Pancreas (tissue), 10 donors: ENCODE results near the gene USP26. TPM values are rescaled to one million over a fixed set of nuclear protein-coding genes. Genes with fewer than 3 reads are reported as not detected.

ENCODE experiments used
- ATAC-seq, 4 donors: fragments of 200-7000 bp; cut with Tn5 transposase; one replicate each; pipeline versions ENCODE4 v1.8.0 to v1.9.1; 2020; ENCODE audit warnings: mild to moderate bottlenecking in 4 of 4, moderate library complexity in 4 of 4
- DNase-seq, 6 donors: peaks; one replicate each; pipeline ENCODE4 v3.0.0-alpha.2; 2020
- FAIRE-seq: peaks from 2 replicates; lab custom pipeline; 2012; peaks lifted over from hg19 to GRCh38; lab: Jason Lieb, UNC
- H3K27ac ChIP-seq, 4 donors: fragments of 200-600 bp; sonication (generic); 1 replicate in 3 of 4; 2 replicates in 1 of 4; pipeline versions ENCODE4 v1.5.0 to v1.8.0; 2020
- H3K27me3 ChIP-seq, 4 donors: fragments of 200-600 bp; one replicate each; pipeline ENCODE4 v1.8.0; 2021
- H3K36me3 ChIP-seq, 3 donors: fragments of 200-600 bp; sonication (generic) in 1 of 3; one replicate each; pipeline versions ENCODE4 v1.5.0 to v1.8.0; 2020 to 2021
- H3K4me1 ChIP-seq, 3 donors: fragments of 200-600 bp; one replicate each; pipeline ENCODE4 v1.8.0; 2021
- H3K4me3 ChIP-seq, 4 donors: fragments of 200-600 bp; sonication (generic) in 2 of 4; one replicate each; pipeline versions ENCODE4 v1.5.0 to v1.8.0; 2020 to 2021
- H3K9me3 ChIP-seq, 4 donors: fragments of 200-600 bp; one replicate each; pipeline ENCODE4 v1.8.0; 2021
- WGBS, 2 donors: extraction: QIAGEN DNeasy Blood & Tissue Kit; methylation state at CpG; one replicate each; pipeline ENCODE4 v1.1.7; 2013; 5-methylcytosine and 5-hydroxymethylcytosine counted together
- intact Hi-C, 3 donors: fragments of 100-400 bp; cut with DNase I; formaldehyde crosslinking; loops; one replicate each; pipeline versions ENCODE4 v1.11.1 to v1.14.2; 2022
- polyA plus RNA-seq, 2 donors: library from polyadenylated mRNA; stranded (reverse); fragments of 200-250 nt; gene quantifications; one replicate each; pipeline ENCODE4 v1.2.3, GENCODE V29; 2013
- total RNA-seq, 6 donors: library from RNA; stranded (reverse); fragmentation: NEBNext Ultra II Directional in 4 of 6; extraction: Animal tissue kit (Norgen Biotek cat#: 25700) in 4 of 6; gene quantifications; one replicate each; pipeline versions ENCODE4 v1.2.1 to v1.2.4, GENCODE V29; 2021 to 2023
- TF ChIP-seq, protein P1 (sequence below), 4 donors: fragments of 200-600 bp; sonication (generic) in 3 of 4; IDR thresholded peaks; one replicate each; pipeline versions ENCODE4 v1.5.0 to v1.8.0; 2021; ENCODE audit warnings: antibody characterized with exemption in 4 of 4
- donor health status: healthy with polysubstance abuse.
- donor health status: DM: no; HTN: no; CAD: no; lungs with moderate emphysema.
- donor health status: DM: no; HTN: no; CAD: no.
- donor health status: control.
- donor health status: control.
- donor health status: Bipolar disorder and iron deficiency.
- donor health status: DM: yes; HTN: yes; CAD: no.
- donor health status: DM: no; HTN: no; CAD: no.
- donor health status: DM: no; HTN: no; CAD: no.
- donor health status: DM: yes; HTN: yes; CAD: no.

USP26 gene
- total and polyA plus RNA-seq, 8 donors, result not detected

DNA sequence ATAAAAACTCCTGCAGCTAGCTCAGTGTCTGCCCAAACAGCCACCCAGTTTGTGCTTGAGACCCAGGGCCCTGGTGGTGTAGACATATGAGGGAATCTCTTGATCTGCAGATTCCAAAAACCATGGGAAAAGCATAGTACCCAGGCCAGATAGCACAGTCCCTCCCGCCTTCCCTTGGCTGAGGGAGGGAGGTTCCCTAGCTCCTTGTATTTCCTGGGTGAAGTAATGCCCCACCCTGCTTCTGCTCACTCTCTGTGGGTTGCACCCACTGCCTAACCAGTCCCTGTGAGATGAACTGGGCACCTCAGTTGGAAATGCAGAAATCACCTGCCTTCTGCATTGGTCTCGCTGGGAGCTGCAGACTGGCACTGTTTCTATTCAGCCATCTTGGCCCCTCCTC is 54.6 kb downstream of the USP26 start:
- no peak overlapping the region for H3K27ac ChIP-seq
- TF ChIP-seq, protein P1, sequence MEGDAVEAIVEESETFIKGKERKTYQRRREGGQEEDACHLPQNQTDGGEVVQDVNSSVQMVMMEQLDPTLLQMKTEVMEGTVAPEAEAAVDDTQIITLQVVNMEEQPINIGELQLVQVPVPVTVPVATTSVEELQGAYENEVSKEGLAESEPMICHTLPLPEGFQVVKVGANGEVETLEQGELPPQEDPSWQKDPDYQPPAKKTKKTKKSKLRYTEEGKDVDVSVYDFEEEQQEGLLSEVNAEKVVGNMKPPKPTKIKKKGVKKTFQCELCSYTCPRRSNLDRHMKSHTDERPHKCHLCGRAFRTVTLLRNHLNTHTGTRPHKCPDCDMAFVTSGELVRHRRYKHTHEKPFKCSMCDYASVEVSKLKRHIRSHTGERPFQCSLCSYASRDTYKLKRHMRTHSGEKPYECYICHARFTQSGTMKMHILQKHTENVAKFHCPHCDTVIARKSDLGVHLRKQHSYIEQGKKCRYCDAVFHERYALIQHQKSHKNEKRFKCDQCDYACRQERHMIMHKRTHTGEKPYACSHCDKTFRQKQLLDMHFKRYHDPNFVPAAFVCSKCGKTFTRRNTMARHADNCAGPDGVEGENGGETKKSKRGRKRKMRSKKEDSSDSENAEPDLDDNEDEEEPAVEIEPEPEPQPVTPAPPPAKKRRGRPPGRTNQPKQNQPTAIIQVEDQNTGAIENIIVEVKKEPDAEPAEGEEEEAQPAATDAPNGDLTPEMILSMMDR (IDR thresholded peaks at IDR 0.05), result no peak
- H3K4me1 ChIP-seq, result no peaks in the 10 kb centered on the region
- ATAC-seq (no peak), DNase-seq (no peak), FAIRE-seq (no peak)
- H3K27me3 ChIP-seq, result peaks cover 0 to 6% (median 0%) of the 10 kb centered on the region in 4 donors
- WGBS, 2 donors, result 75 to 97% methylated on average over 2 of the region's 2 CpGs
- H3K36me3 ChIP-seq, result no peaks in the 10 kb centered on the region
- no peaks in the 10 kb centered on the region for H3K9me3 ChIP-seq
- H3K4me3 ChIP-seq, result no peak overlapping the region
- intact Hi-C loops, result no loop called here

GRCh38 chrX:133033010-133033409 is 63.9 kb downstream of the USP26 start:
- Histone ChIP-seq H3K4me1 (no peaks in the 10 kb centered on the region), H3K9me3 (no peaks in the 10 kb centered on the region), H3K27me3 (peaks cover 0 to 23% (median 1%) of the 10 kb centered on the region in 4 donors), H3K27ac (no peak overlapping the region), H3K4me3 (no peak overlapping the region), H3K36me3 (no peaks in the 10 kb centered on the region)
- 54 to 72% methylated on average over 5 of the region's 5 CpGs for WGBS, 2 donors
- FAIRE-seq, result no peak
- intact Hi-C loops, result no loop called here
- no peak for DNase-seq
- ATAC-seq, result no peak
- TF ChIP-seq, protein P1 (IDR thresholded peaks at IDR 0.05), result no peak

DNA sequence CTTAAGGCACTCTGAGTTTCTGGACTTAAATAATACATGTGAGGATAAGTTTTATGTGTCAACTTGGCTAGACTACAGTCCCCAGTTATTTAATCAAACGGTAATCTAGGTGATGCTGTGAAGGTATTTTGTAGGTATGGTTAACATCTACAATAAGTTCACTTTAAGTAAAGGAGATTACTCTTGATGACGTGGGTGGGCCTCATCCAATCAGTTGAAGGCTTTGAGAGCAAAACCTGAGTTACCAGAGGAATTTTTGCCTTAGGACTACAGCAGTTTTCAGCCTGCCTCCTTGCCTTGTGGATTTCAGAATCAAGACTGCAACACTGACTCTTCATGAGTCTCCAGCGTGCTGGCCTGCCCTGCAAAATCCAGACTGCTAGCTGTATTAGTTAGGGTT is 78.7 kb downstream of the USP26 start:
- FAIRE-seq (no peak), DNase-seq (no peak), ATAC-seq (no peak)
- no peaks in the 10 kb centered on the region for H3K9me3 ChIP-seq
- no peaks in the 10 kb centered on the region for H3K4me1 ChIP-seq
- intact Hi-C loops, result no loop called here
- no peak overlapping the region for H3K4me3 ChIP-seq
- no peaks in the 10 kb centered on the region for H3K36me3 ChIP-seq
- H3K27me3 ChIP-seq, result no peaks in the 10 kb centered on the region
- WGBS, 2 donors, result 77 to 82% methylated on average over 3 of the region's 3 CpGs
- H3K27ac ChIP-seq, result no peak overlapping the region
- TF ChIP-seq, protein P1 (IDR thresholded peaks at IDR 0.05), result no peak

GRCh38 chrX:133007458-133007857 is 89.5 kb downstream of the USP26 start:
- no peak for FAIRE-seq
- 83 to 90% methylated on average over 3 of the region's 3 CpGs for WGBS, 2 donors
- intact Hi-C loops, result no loop called here
- Histone ChIP-seq H3K4me1 (no peaks in the 10 kb centered on the region), H3K4me3 (no peak overlapping the region), H3K36me3 (no peaks in the 10 kb centered on the region), H3K27ac (no peak overlapping the region), H3K27me3 (peaks cover 0 to 5% (median 0%) of the 10 kb centered on the region in 4 donors), H3K9me3 (no peaks in the 10 kb centered on the region)
- no peak for ATAC-seq
- DNase-seq, result no peak
- TF ChIP-seq, protein P1 (IDR thresholded peaks at IDR 0.05), result no peak

DNA sequence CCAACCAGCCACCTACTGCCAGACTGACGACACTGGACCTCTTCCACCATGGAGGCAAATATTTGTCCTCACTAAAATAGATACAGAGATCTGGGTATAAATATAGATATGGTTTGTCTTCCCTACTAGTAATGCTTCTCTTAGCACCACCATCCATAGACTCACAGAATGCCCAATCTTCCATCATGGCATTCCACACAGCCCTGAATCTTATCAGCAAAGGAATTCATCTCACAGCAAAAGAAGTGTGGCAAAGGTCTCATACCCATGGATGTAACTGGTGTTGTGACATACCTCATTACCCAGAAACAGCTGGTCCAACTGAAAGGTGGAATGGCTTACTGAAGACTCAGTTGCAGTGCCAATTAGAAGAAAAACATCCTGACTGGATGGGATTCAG is 91.3 kb downstream of the USP26 start:
- WGBS, 2 donors, result 35 to 47% methylated on average over 1 of the region's 1 CpG

More for the DNA sequence above, 91.3 kb downstream of the USP26 start:
- Histone ChIP-seq H3K4me1 (no peaks in the 10 kb centered on the region), H3K27ac (no peak overlapping the region), H3K36me3 (no peaks in the 10 kb centered on the region), H3K27me3 (peaks cover 0 to 5% (median 0%) of the 10 kb centered on the region in 4 donors), H3K9me3 (no peaks in the 10 kb centered on the region), H3K4me3 (no peak overlapping the region)
- ATAC-seq (no peak), DNase-seq (no peak), FAIRE-seq (no peak)
- intact Hi-C loops, result no loop called here
- TF ChIP-seq, protein P1 (IDR thresholded peaks at IDR 0.05), result no peak
